HepG2 (cell line): Measurements from ENCODE around the gene ZBTB48. TPM values are rescaled to one million over a fixed set of nuclear protein-coding genes. Genes with fewer than 3 reads are reported as not detected.

Source experiments
- AGO2 ChIP-seq: fragments of 200-400 bp; formaldehyde crosslinking; optimal IDR thresholded peaks from 2 replicates; pipeline ENCODE3; 2017; ENCODE audit warnings: mild to moderate bottlenecking, low read depth, low read length, moderate library complexity
- GFI1 ChIP-seq: sonication (generic); formaldehyde crosslinking; IDR thresholded peaks from 2 replicates; pipeline ENCODE4 v1.5.0; 2020; ENCODE audit warnings: missing genetic modification reagents, mild to moderate bottlenecking, borderline replicate concordance
- KDM5B ChIP-seq: sonication (generic); formaldehyde crosslinking; IDR thresholded peaks from 2 replicates; pipeline ENCODE4 v1.4.0; 2020; ENCODE audit warnings: missing genetic modification reagents, mild to moderate bottlenecking, borderline replicate concordance
- KMT2B ChIP-seq: IDR thresholded peaks from 2 replicates; pipeline ENCODE4 v1.6.1; 2016; ENCODE audit warnings: missing genetic modification reagents, missing compliant biosample characterization
- SIX4 ChIP-seq: sonication (generic); formaldehyde crosslinking; IDR thresholded peaks from 2 replicates; pipeline ENCODE4 v1.4.0; 2020; ENCODE audit warnings: missing genetic modification reagents
- SMC3 ChIP-seq: IDR thresholded peaks from 2 replicates; pipeline ENCODE4 v1.6.1; 2011; ENCODE audit warnings: low read length, improper control_type of control experiment
- SNAPC2 ChIP-seq: sonication (generic); formaldehyde crosslinking; IDR thresholded peaks from 2 replicates; pipeline ENCODE4 v1.8.1; 2022; ENCODE audit warnings: mild to moderate bottlenecking, missing genetic modification reagents
- SSRP1 ChIP-seq: IDR thresholded peaks from 2 replicates; pipeline ENCODE4 v1.6.1; 2016; ENCODE audit warnings: control low read depth
- THAP11 ChIP-seq: IDR thresholded peaks from 2 replicates; pipeline ENCODE4 v1.6.1; 2016; ENCODE audit warnings: missing biosample characterization, missing genetic modification reagents
- ZBTB1 ChIP-seq: sonication (generic); formaldehyde crosslinking; IDR thresholded peaks from 2 replicates; pipeline ENCODE4 v1.4.0; 2020; ENCODE audit warnings: missing genetic modification reagents, borderline replicate concordance
- ZKSCAN1 ChIP-seq: fragments of 150-350 bp; IDR thresholded peaks from 2 replicates; pipeline ENCODE4 v1.6.1; 2014; ENCODE audit warnings: low read length
- ZMYM3 ChIP-seq: sonication (generic); formaldehyde crosslinking; IDR thresholded peaks from 2 replicates; pipeline ENCODE4 v1.5.1; 2020; ENCODE audit warnings: mild to moderate bottlenecking, missing genetic modification reagents
- ZNF10 ChIP-seq: sonication (generic); formaldehyde crosslinking; IDR thresholded peaks from 2 replicates; pipeline ENCODE4 v1.4.0; 2020; ENCODE audit warnings: mild to moderate bottlenecking, low read depth, missing genetic modification reagents, borderline replicate concordance
- ZNF224 ChIP-seq: sonication (generic); formaldehyde crosslinking; IDR thresholded peaks from 2 replicates; pipeline ENCODE4 v1.5.0; 2020; ENCODE audit warnings: mild to moderate bottlenecking, missing genetic modification reagents
- ZNF263 ChIP-seq: sonication (generic); formaldehyde crosslinking; IDR thresholded peaks from 2 replicates; pipeline ENCODE4 v1.4.0; 2020; ENCODE audit warnings: missing genetic modification reagents
- ZNF337 ChIP-seq: sonication (generic); formaldehyde crosslinking; IDR thresholded peaks from 2 replicates; pipeline ENCODE4 v1.5.1; 2020; ENCODE audit warnings: missing genetic modification reagents, low read depth, mild to moderate bottlenecking, borderline replicate concordance
- ZNF766 ChIP-seq: sonication (generic); formaldehyde crosslinking; IDR thresholded peaks from 2 replicates; pipeline ENCODE4 v1.5.0; 2020; ENCODE audit warnings: missing genetic modification reagents, borderline replicate concordance
- polyA plus RNA-seq, 8 experiments: library from polyadenylated mRNA; depleted of rRNA in 3 of 8; stranded (reverse) in 7 of 8; unstranded in 1 of 8; fragments of >200 nt; fragmentation: Illumina TruSeq in 4 of 8; extraction: Trizol in 4 of 8; gene quantifications; 2 replicates each; pipeline versions ENCODE4 v1.2.1 to v1.2.3, GENCODE V29; 2011 to 2016; ENCODE audit warnings: low read depth in 4 of 8, missing spikeins in 1 of 8, mixed read lengths in 1 of 8; ENCODE audit not compliant: insufficient read depth in 1 of 8
- total RNA-seq, 5 experiments: library from RNA; depleted of rRNA; stranded (reverse); fragments of >200 nt; fragmentation: Illumina TruSeq; extraction: Trizol; gene quantifications; 2 replicates each; pipeline ENCODE4 v1.2.3, GENCODE V29; 2016; ENCODE audit warnings: low read depth in 1 of 5
- TF ChIP-seq, protein P1 (sequence below): sonication (generic); formaldehyde crosslinking; IDR thresholded peaks from 2 replicates; pipeline ENCODE4 v1.4.0; 2020; ENCODE audit warnings: mild to moderate bottlenecking, missing genetic modification reagents, borderline replicate concordance
- TF ChIP-seq, protein P2 (sequence below): sonication (generic); formaldehyde crosslinking; IDR thresholded peaks from 2 replicates; pipeline ENCODE4 v1.4.0; 2020; ENCODE audit warnings: missing genetic modification reagents
- TF ChIP-seq, protein P3 (sequence below): sonication (generic); formaldehyde crosslinking; IDR thresholded peaks from 2 replicates; pipeline ENCODE4 v1.5.1; 2020; ENCODE audit warnings: missing genetic modification reagents, mild to moderate bottlenecking, borderline replicate concordance
- TF ChIP-seq, protein P4 (sequence below): sonication (generic); formaldehyde crosslinking; IDR thresholded peaks from 2 replicates; pipeline ENCODE4 v1.4.0; 2020; ENCODE audit warnings: missing genetic modification reagents, low read depth, mild to moderate bottlenecking, borderline replicate concordance
- TF ChIP-seq, protein P5 (sequence below): sonication (generic); formaldehyde crosslinking; IDR thresholded peaks from 2 replicates; pipeline ENCODE4 v1.9.0; 2021; ENCODE audit warnings: missing genetic modification reagents, borderline replicate concordance

The ZBTB48 gene
- total and polyA plus RNA-seq, 2 of the 13 experiments (the other 11 are each of a cell fraction or from before 2014, with no cell fraction given): 13.0 to 17.1 TPM

DNA sequence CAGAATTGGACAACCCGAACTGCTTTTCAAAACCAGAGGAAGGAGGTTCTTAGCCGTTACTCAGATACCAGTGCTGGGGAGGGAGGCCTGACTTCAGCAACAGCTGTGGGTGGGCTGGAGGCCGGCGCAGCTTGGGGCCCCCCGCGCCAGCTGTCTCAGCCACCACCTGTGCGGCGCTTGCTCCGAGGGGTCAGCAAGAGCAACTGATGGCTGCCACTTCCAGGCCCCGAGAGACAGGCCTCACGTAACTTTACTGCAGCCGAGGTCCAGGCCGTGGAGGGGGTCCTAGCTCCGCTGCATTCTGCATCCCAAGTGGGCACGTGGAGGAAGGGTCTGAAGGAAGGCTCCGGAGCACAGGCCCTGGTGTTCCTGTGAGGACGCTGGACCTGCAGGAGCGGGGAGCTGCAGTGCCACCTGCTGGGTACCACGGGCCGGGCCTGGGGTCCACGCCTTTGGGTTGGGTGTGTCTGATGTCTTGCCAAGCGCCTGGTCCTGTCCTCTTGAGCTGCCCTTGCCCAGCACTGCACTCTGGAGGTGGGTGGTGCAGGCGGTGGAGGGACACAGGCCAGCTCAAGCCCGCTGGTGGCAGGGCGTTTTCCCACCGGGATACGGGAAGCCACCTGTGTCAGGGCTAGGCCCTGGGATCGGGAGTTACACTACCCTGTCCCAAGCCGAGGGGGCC is 54.7 kb downstream of the ZBTB48 start (continued):
- TF ChIP-seq, protein P1, sequence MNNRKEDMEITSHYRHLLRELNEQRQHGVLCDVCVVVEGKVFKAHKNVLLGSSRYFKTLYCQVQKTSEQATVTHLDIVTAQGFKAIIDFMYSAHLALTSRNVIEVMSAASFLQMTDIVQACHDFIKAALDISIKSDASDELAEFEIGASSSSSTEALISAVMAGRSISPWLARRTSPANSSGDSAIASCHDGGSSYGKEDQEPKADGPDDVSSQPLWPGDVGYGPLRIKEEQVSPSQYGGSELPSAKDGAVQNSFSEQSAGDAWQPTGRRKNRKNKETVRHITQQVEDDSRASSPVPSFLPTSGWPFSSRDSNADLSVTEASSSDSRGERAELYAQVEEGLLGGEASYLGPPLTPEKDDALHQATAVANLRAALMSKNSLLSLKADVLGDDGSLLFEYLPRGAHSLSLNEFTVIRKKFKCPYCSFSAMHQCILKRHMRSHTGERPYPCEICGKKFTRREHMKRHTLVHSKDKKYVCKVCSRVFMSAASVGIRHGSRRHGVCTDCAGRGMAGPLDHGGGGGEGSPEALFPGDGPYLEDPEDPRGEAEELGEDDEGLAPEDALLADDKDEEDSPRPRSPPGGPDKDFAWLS (CRISPR knock-in tag): no peak
- TF ChIP-seq, protein P2, sequence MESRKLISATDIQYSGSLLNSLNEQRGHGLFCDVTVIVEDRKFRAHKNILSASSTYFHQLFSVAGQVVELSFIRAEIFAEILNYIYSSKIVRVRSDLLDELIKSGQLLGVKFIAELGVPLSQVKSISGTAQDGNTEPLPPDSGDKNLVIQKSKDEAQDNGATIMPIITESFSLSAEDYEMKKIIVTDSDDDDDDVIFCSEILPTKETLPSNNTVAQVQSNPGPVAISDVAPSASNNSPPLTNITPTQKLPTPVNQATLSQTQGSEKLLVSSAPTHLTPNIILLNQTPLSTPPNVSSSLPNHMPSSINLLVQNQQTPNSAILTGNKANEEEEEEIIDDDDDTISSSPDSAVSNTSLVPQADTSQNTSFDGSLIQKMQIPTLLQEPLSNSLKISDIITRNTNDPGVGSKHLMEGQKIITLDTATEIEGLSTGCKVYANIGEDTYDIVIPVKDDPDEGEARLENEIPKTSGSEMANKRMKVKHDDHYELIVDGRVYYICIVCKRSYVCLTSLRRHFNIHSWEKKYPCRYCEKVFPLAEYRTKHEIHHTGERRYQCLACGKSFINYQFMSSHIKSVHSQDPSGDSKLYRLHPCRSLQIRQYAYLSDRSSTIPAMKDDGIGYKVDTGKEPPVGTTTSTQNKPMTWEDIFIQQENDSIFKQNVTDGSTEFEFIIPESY (CRISPR knock-in tag): peak; percentile 97
- TF ChIP-seq ZNF766: no peak
- TF ChIP-seq ZNF337 (CRISPR knock-in tag): no peak
- TF ChIP-seq SIX4 (CRISPR knock-in tag): no peak
- TF ChIP-seq, protein P3, sequence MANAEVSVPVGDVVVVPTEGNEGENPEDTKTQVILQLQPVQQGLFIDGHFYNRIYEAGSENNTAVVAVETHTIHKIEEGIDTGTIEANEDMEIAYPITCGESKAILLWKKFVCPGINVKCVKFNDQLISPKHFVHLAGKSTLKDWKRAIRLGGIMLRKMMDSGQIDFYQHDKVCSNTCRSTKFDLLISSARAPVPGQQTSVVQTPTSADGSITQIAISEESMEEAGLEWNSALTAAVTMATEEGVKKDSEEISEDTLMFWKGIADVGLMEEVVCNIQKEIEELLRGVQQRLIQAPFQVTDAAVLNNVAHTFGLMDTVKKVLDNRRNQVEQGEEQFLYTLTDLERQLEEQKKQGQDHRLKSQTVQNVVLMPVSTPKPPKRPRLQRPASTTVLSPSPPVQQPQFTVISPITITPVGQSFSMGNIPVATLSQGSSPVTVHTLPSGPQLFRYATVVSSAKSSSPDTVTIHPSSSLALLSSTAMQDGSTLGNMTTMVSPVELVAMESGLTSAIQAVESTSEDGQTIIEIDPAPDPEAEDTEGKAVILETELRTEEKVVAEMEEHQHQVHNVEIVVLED: no peak
- TF ChIP-seq, protein P4, sequence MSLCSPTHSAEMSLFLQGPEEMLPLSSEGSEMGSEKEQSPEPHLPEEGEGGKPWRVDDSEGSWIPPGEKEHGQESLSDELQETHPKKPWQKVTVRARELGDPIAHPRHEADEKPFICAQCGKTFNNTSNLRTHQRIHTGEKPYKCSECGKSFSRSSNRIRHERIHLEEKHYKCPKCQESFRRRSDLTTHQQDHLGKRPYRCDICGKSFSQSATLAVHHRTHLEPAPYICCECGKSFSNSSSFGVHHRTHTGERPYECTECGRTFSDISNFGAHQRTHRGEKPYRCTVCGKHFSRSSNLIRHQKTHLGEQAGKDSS (CRISPR knock-in tag): no peak
- TF ChIP-seq ZNF263 (CRISPR knock-in tag): peak; percentile 46; the same call in 1 of the 2 replicates
- no peak for TF ChIP-seq ZNF10 (CRISPR knock-in tag)
- TF ChIP-seq, protein P5, sequence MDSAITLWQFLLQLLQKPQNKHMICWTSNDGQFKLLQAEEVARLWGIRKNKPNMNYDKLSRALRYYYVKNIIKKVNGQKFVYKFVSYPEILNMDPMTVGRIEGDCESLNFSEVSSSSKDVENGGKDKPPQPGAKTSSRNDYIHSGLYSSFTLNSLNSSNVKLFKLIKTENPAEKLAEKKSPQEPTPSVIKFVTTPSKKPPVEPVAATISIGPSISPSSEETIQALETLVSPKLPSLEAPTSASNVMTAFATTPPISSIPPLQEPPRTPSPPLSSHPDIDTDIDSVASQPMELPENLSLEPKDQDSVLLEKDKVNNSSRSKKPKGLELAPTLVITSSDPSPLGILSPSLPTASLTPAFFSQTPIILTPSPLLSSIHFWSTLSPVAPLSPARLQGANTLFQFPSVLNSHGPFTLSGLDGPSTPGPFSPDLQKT (CRISPR knock-in tag): no peak
- no peak for TF ChIP-seq KMT2B
- no peak for TF ChIP-seq GFI1 (CRISPR knock-in tag)
- TF ChIP-seq KDM5B (CRISPR knock-in tag): no peak
- TF ChIP-seq ZKSCAN1: no peak
- TF ChIP-seq SMC3: peak; percentile 26; the same call in 1 of the 2 replicates
- no peak for TF ChIP-seq ZNF224 (CRISPR knock-in tag)
- TF ChIP-seq AGO2: peak; percentile 98
- TF ChIP-seq ZBTB1: no peak
- TF ChIP-seq THAP11 (CRISPR knock-in tag): no peak
- TF ChIP-seq SNAPC2 (CRISPR knock-in tag): no peak
- no peak for TF ChIP-seq SSRP1 (CRISPR knock-in tag)
- no peak for TF ChIP-seq ZMYM3 (CRISPR knock-in tag)
